ENCODE measurements around the gene IQGAP2. TPM values are rescaled to one million over a fixed set of nuclear protein-coding genes. Genes with fewer than 3 reads are reported as not detected.

IQGAP2 gene
- total RNA-seq, 2 experiments from 2014 or later, result 37.7 to 39.1 TPM

DNA sequence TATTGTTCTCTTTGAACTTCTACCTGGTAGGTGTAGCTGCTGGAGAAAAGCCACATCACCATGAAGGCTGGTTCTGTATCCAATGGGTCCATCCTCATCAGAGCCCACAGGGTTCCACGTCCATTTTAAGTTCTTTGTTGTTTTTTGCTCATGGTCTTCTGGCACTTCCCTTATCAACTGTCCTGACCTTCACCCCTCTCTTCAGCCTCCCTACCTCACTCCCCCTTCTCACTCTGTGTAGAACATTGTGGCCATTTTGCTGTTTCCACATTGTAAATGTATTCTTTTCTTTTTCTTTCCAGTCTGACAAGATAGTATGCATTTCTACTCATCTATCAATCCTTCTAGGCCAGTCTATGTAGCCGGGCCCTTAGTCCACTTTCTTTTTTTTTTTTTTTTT lies 264.4 kb downstream of the IQGAP2 start:
- no peaks in the 10 kb centered on the region for H3K27me3 Mint-ChIP-seq
- H3K4me1 Mint-ChIP-seq (ENCODE audit: low read depth), result no peaks in the 10 kb centered on the region
- H3K9me3 Mint-ChIP-seq, result no peaks in the 10 kb centered on the region
- CTCF ChIA-PET, result interaction anchor here (1.3 kb wide), 1 partner anchor 26 kb away, joined by 4 read pairs; no protein-coding TSS in a partner anchor
- POLR2A ChIA-PET, result no interaction called here
- intact Hi-C loops (cut with micrococcal nuclease), result no loop called here
- no peak overlapping the region for H3K27ac Mint-ChIP-seq
- ATAC-seq (no peak), DNase-seq (no peak)
- TF ChIP-seq, protein P1, sequence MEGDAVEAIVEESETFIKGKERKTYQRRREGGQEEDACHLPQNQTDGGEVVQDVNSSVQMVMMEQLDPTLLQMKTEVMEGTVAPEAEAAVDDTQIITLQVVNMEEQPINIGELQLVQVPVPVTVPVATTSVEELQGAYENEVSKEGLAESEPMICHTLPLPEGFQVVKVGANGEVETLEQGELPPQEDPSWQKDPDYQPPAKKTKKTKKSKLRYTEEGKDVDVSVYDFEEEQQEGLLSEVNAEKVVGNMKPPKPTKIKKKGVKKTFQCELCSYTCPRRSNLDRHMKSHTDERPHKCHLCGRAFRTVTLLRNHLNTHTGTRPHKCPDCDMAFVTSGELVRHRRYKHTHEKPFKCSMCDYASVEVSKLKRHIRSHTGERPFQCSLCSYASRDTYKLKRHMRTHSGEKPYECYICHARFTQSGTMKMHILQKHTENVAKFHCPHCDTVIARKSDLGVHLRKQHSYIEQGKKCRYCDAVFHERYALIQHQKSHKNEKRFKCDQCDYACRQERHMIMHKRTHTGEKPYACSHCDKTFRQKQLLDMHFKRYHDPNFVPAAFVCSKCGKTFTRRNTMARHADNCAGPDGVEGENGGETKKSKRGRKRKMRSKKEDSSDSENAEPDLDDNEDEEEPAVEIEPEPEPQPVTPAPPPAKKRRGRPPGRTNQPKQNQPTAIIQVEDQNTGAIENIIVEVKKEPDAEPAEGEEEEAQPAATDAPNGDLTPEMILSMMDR (IDR thresholded peaks at IDR 0.05), result no peak
- H3K36me3 Mint-ChIP-seq (ENCODE audit: low read depth), result peaks cover 30% of the 10 kb centered on the region
- H3K4me3 Mint-ChIP-seq, result no peak overlapping the region

- ChIA-PET CTCF (interaction anchor here (2.9 kb wide), 1 partner anchor 105 kb away, joined by 14 read pairs; no protein-coding TSS in a partner anchor), POLR2A (no interaction called here)
- TF ChIP-seq, protein P1 (IDR thresholded peaks at IDR 0.05), result no peak
- Mint-ChIP-seq H3K27me3 (no peaks in the 10 kb centered on the region), H3K36me3 (ENCODE audit: low read depth) (peaks cover 34% of the 10 kb centered on the region), H3K9me3 (no peaks in the 10 kb centered on the region), H3K4me3 (no peak overlapping the region), H3K27ac (no peak overlapping the region), H3K4me1 (ENCODE audit: low read depth) (no peaks in the 10 kb centered on the region)
- intact Hi-C loops (cut with micrococcal nuclease), result no loop called here
- ATAC-seq (no peak), DNase-seq (no peak)
Observed at GRCh38 chr5:76669245-76669644, 266.2 kb downstream of the IQGAP2 start.

- H3K4me3 Mint-ChIP-seq, result no peak overlapping the region
- ChIA-PET POLR2A (no interaction called here), CTCF (interaction anchor here (1.1 to 2.9 kb wide), 2 partner anchors 69 to 104 kb away, joined by 4 to 14 read pairs; no protein-coding TSS in a partner anchor)
- no peaks in the 10 kb centered on the region for H3K9me3 Mint-ChIP-seq
- TF ChIP-seq, protein P1 (IDR thresholded peaks at IDR 0.05), result no peak
- no peaks in the 10 kb centered on the region for H3K27me3 Mint-ChIP-seq
- H3K36me3 Mint-ChIP-seq (ENCODE audit: low read depth), result peaks cover 30% of the 10 kb centered on the region
- intact Hi-C loops (cut with micrococcal nuclease), result no loop called here
- ATAC-seq (no peak), DNase-seq (no peak)
- H3K27ac Mint-ChIP-seq, result no peak overlapping the region
- no peaks in the 10 kb centered on the region for H3K4me1 Mint-ChIP-seq (ENCODE audit: low read depth)
Observed at GRCh38 chr5:76670508-76670907, 267.4 kb downstream of the IQGAP2 start.

DNA sequence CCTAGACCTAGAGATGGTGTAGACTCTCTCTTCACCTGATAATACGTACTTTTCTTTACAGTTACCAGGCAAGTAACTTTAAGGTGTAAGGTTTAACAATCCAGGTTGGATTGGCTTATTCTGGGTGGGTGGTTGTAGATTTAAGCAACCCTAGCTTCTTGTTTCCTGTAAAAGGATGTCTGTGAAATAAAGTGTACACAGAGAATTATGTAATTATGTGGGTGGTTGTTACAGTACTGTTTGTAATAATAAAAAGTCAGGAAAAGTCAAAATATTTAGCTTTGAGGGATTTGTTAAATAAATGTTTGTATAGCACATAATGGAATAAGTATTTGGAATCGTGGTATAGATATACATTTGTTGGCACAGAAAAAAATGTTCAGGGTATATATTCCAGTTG lies 269.2 kb downstream of the IQGAP2 start:
- no peaks in the 10 kb centered on the region for H3K27me3 Mint-ChIP-seq
- ATAC-seq (no peak), DNase-seq (no peak)
- peaks cover 37% of the 10 kb centered on the region for H3K36me3 Mint-ChIP-seq (ENCODE audit: low read depth)
- H3K4me1 Mint-ChIP-seq (ENCODE audit: low read depth), result no peaks in the 10 kb centered on the region
- H3K4me3 Mint-ChIP-seq, result no peak overlapping the region
- ChIA-PET POLR2A (no interaction called here), CTCF (no interaction called here)
- H3K9me3 Mint-ChIP-seq, result no peaks in the 10 kb centered on the region
- TF ChIP-seq, protein P1 (IDR thresholded peaks at IDR 0.05), result no peak
- no peak overlapping the region for H3K27ac Mint-ChIP-seq
- intact Hi-C loops (cut with micrococcal nuclease), result no loop called here

DNA sequence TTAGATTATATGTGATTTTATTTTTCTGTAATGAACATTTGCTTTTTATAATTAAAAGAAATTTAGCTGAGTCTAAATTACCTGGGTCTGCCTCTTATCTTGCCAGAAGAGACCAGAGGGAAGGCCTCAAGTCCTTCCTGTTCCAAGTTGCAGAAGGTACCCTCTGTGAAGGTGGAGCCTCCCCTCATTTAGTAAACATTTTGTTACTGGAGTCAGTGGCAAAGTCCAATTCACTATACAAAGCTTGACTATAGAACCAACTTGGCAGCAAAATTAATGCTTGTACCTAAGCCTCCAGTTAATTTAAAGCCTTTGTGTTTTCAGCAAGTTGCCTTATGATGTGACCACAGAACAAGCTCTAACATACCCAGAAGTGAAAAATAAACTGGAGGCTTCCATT lies 270.0 kb downstream of the IQGAP2 start:
- no peak for DNase-seq
- ATAC-seq, result no peak
- no peak overlapping the region for H3K27ac Mint-ChIP-seq
- no peaks in the 10 kb centered on the region for H3K9me3 Mint-ChIP-seq
- intact Hi-C loops (cut with micrococcal nuclease), result no loop called here
- H3K4me1 Mint-ChIP-seq (ENCODE audit: low read depth), result no peaks in the 10 kb centered on the region
- H3K36me3 Mint-ChIP-seq (ENCODE audit: low read depth), result peaks cover 33% of the 10 kb centered on the region
- ChIA-PET POLR2A (interaction anchor here (1.0 kb wide), 1 partner anchor 36 kb away, joined by 3 read pairs; no protein-coding TSS in a partner anchor), CTCF (interaction anchor here (1.0 to 1.7 kb wide), 3 partner anchors 10 to 71 kb away, joined by 3 to 4 read pairs (median 3); no protein-coding TSS in a partner anchor)
- TF ChIP-seq, protein P1 (IDR thresholded peaks at IDR 0.05), result no peak
- H3K4me3 Mint-ChIP-seq, result no peak overlapping the region
- no peaks in the 10 kb centered on the region for H3K27me3 Mint-ChIP-seq
